Ecto neural progenitor cell (in vitro differentiated cells): Measurements from ENCODE around the gene PSMB7.
"Not testable (repeated sequence)": the region's sequence is repeated elsewhere in the genome, so short reads cannot be mapped to it uniquely, and the experiment has no call there.

Experiments
- DNase-seq: peaks from one replicate; pipeline ENCODE4 v3.0.0-alpha.2; 2018; ENCODE audit warnings: low spot score

PSMB7 gene

DNA sequence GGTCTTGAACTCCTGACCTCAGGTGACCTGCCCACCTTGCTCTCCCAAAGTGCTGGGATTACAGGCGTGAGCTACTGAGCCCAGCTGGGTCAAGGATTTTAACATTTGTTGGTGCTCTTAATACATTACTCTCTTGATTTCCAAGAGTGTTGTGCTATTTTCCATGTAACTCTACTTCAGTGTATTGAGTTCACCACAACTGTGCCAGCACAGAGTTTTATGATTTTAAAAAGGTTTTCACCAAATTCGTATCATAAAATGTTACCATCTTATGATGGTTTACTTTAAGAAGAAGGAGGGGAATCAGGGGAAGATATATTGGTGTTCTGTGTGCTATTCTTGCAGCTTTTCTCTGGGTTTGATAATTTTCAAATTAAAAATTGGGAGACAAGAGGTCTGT, 28.4 kb upstream of the PSMB7 start:
- DNase-seq, result no peak

GRCh38 chr9:124442826-124443225, 27.6 kb upstream of the PSMB7 start:
- DNase-seq, result no peak

DNA sequence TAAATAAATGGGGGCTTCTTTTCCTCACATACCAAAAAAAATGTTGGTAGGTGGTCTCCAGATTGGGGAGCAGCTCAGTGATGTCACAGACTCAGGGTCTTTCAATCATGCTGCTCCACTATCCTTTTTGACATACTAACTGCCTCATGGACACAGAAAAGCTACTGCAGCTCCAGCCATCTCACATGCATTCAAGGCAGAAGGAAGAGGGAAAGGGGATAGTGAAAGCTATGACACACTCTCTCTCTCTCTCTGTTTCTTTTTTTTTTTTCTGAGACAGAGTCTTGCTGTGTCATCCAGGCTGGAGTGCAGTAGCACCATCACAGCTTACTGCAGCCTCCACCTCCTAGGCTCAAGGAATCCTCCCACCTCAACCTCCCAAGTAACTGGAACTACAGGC, 27.1 kb upstream of the PSMB7 start:
- DNase-seq, result no peak

- no peak for DNase-seq
These were observed 26.0 kb upstream of the PSMB7 start for GRCh38 chr9:124441291-124441690.

DNA sequence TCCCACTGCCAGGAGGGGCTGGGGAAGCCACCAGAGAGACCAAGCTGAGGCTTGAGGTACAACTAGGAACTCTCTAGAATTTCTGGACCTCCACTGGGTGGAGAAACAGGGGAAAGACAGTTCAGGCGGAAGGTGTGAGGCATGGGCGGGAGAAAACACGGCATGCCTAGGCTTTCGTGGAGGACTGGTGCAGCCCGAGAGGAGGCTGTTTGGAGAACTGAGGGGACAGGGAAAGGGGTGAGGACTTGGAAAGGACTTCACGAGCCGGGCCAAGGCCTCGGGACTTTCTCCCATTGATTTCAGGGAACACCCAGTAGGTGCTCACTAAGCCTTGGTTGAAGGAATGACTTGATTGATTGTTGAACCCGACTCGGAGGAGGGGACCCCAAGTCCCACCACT, 25.5 kb upstream of the PSMB7 start:
- no peak for DNase-seq

GRCh38 chr9:124439686-124440243, 24.5 kb upstream of the PSMB7 start:
- no peak for DNase-seq

GRCh38 chr9:124439086-124439485, 23.8 kb upstream of the PSMB7 start:
- DNase-seq, result no peak

GRCh38 chr9:124438091-124438490, 22.8 kb upstream of the PSMB7 start:
- DNase-seq, result no peak

GRCh38 chr9:124437086-124437485, 21.8 kb upstream of the PSMB7 start:
- no peak for DNase-seq

- no peak for DNase-seq
These were observed 21.1 kb upstream of the PSMB7 start for GRCh38 chr9:124436320-124436719.

GRCh38 chr9:124429530-124429867, 14.3 kb upstream of the PSMB7 start:
- DNase-seq, result no peak

GRCh38 chr9:124428751-124429529, 13.7 kb upstream of the PSMB7 start:
- DNase-seq, result no peak

DNA sequence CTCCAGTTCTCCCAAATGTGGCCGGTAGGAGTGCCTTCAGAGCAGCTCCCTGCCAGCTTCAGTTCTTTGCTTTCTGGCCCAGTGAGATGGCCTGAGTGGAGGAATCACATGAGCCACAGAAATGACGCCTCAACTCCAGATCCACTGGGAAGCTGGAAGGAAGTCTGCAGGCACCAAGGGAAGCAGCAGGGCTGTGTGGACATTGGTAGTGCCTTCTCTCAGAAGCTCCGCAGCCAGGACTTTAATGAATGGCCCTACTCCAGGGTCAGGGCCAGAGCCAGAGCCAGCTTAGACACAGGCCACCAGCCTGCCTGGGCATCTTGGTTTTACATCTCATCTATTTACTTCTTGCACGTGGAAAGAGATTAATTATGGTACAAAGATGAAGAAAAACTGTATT, 12.0 kb upstream of the PSMB7 start:
- no peak for DNase-seq

- DNase-seq, result no peak
These were observed 11.1 kb upstream of the PSMB7 start for GRCh38 chr9:124426361-124426760.

- DNase-seq, result not testable (repeated sequence)
These were observed 10.5 kb upstream of the PSMB7 start for GRCh38 chr9:124425733-124426132.

DNA sequence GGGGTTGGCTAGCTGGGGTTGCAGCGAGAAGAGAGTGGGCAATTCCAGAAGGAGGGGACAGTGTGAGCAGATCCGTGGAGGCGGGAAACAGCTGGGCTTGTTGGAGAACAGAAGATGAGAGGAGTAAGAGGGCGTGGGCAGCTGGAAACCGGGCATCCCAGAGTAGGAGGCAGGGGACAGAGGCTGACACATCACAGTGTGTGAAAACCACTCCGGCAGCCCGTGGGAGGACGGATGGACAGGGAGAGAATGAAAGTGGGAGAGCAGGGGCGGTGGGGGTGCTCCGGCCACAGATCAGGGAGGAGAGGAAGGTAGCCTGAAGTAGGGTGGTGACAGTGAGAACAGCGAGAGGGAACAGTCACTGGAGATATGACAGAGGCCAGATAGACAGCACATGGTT, 8.3 kb upstream of the PSMB7 start:
- no peak for DNase-seq

DNA sequence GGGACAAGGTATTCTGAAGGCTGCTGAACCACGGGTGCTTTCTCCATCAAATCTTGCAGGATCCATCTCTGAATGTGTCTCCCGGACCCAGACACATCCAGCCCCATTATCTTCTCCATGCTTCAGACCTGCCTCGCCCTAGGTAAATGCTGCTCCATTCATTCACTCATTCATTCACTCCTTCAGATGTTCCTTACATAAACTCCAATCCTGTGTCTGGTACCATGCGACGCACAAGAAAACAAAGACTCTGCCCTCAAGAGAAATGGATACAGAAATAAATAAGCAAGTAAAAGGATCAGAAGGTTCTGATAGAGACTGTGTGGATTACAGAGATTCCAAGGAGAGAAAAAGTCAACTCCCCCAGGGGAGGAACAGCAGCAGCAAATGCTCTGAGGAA, 7.9 kb upstream of the PSMB7 start:
- no peak for DNase-seq

DNA sequence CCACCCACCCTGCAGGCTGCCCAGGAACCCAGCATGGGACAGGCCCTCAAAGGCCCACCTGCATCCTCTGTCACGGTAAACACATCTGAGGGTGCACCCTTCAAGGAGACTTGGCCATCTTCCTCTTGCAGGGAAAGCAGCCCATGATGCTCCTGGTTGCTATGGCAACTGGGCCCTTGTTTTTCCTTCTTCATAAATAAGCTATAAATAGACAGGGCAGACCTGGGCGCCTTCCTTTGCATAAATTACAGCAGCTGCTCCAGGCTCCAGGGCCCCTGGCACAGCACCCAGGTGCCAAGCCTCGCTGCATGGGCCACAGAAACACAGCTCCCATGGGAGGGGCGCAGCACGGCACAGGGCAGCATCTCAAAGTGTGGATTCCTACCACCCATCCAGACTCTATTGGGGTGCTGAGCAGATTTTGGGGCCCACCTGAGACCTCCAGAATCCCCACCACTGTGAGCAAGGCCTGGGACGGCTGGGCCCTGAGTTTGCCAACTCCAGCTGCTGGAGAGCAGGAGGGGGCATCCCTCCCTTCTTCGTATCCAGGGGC, 5.8 kb upstream of the PSMB7 start:
- DNase-seq, result no peak

DNA sequence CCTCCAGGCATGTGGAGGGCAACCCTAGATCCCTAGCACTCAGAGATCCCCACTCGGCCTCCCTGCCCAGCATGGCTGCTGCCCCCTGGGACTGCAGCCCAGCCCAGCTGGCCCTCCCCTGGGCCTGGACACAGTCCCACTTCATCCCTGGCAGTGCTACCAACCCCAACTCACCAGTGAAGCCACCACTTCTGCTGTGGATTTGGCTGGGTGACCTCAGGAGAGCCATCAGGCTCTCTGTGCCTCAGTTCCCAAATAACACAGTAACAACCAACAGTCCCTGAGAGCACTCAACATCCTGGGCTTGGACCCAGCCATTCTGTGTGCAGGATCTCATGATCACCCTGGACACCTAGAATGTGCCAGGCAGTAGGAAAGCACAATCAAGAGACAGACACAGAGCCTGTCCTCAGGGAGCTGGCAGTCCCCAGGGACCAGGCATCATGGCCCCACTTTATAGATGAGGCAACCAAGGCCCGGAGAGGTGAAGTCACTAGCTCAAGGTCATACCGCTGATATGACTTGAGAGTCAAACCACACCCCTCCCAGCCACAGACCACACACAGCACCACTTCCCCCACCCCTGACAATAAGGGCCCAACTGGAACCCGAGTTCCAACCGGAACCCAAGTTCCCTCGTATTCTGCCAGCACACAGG, 4.7 kb upstream of the PSMB7 start:
- DNase-seq, result no peak

- DNase-seq, result no peak
These were observed 726 bp upstream of the PSMB7 start for GRCh38 chr9:124415852-124416484.

GRCh38 chr9:124414612-124415011, 630 bp downstream of the PSMB7 start:
- no peak for DNase-seq

DNA sequence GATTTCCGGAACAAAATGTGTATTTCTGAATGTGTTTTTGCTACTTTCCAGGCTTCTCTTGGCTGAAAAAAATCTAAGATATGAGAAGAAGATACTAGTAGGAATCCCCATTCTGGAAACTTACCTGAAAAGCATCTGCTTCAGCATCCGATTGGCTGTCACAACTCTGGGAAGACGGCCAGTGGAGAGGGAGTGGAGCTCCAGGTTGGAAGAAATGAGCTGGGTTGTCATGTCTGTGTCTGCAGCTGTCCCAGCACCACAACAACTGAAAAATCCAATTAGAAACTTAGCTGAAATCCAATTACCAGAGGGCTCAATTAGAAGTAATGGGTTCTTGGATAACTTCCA, 3.0 kb downstream of the PSMB7 start:
- DNase-seq, result no peak
